Subcutaneous abdominal adipose tissue (tissue), 5 donors: Measurements from ENCODE around the gene ADIPOR2.

Experiments
- H3K27ac ChIP-seq: one replicate; pipeline ENCODE4 v1.7.0; 2013; ENCODE audit warnings: low read depth, mild to moderate bottlenecking, inconsistent platforms, low read length, moderate library complexity
- H3K27me3 ChIP-seq, 5 donors: one replicate each; pipeline ENCODE4 v1.7.0; 2013; ENCODE audit warnings: low read length in 5 of 5, inconsistent platforms in 1 of 5; ENCODE audit not compliant: control insufficient read depth in 5 of 5, insufficient read depth in 4 of 5
- H3K36me3 ChIP-seq, 5 donors: one replicate each; pipeline ENCODE4 v1.7.0; 2013; ENCODE audit warnings: low read length in 5 of 5; ENCODE audit not compliant: control insufficient read depth in 5 of 5, insufficient read depth in 5 of 5
- H3K4me1 ChIP-seq, 5 donors: one replicate each; pipeline ENCODE4 v1.7.0; 2013; ENCODE audit warnings: low read length in 5 of 5, mild to moderate bottlenecking in 3 of 5, moderate library complexity in 1 of 5; ENCODE audit not compliant: control insufficient read depth in 5 of 5, insufficient read depth in 5 of 5
- H3K4me3 ChIP-seq, 5 donors: one replicate each; pipeline ENCODE4 v1.7.0; 2013; ENCODE audit warnings: low read length in 5 of 5, low read depth in 1 of 5
- H3K9ac ChIP-seq, 5 donors: one replicate each; pipeline ENCODE4 v1.7.0; 2013; ENCODE audit warnings: low read length in 5 of 5, mild to moderate bottlenecking in 4 of 5, moderate library complexity in 3 of 5
- H3K9me3 ChIP-seq, 5 donors: one replicate each; pipeline ENCODE4 v1.7.0; 2013; ENCODE audit warnings: low read length in 5 of 5; ENCODE audit not compliant: control insufficient read depth in 5 of 5
- donor health status: healthy.
- donor health status: healthy.
- donor health status: healthy.
- donor health status: healthy.
- donor health status: healthy.

ADIPOR2 gene

GRCh38 chr12:1826867-1827705 lies 136.2 kb downstream of the ADIPOR2 start:
- no peak overlapping the region for H3K4me3 ChIP-seq
- H3K27ac ChIP-seq, result no peak overlapping the region
- H3K36me3 ChIP-seq, result no peaks in the 10 kb centered on the region
- peaks cover 0 to 2% (median 0%) of the 10 kb centered on the region in 5 donors for H3K4me1 ChIP-seq
- H3K9ac ChIP-seq, result no peak overlapping the region
- H3K9me3 ChIP-seq, result no peaks in the 10 kb centered on the region
- peaks cover 19 to 58% (median 48%) of the 10 kb centered on the region in 5 donors for H3K27me3 ChIP-seq

GRCh38 chr12:1827826-1828805 lies 137.2 kb downstream of the ADIPOR2 start:
- H3K4me3 ChIP-seq, result no peak overlapping the region
- no peak overlapping the region for H3K27ac ChIP-seq
- no peaks in the 10 kb centered on the region for H3K9me3 ChIP-seq
- no peaks in the 10 kb centered on the region for H3K36me3 ChIP-seq
- H3K4me1 ChIP-seq, result peaks cover 0 to 2% (median 0%) of the 10 kb centered on the region in 5 donors
- peaks cover 11 to 49% (median 40%) of the 10 kb centered on the region in 5 donors for H3K27me3 ChIP-seq
- no peak overlapping the region for H3K9ac ChIP-seq

GRCh38 chr12:1828856-1829255 lies 138.0 kb downstream of the ADIPOR2 start:
- Histone ChIP-seq H3K4me1 (peaks cover 0 to 2% (median 0%) of the 10 kb centered on the region in 5 donors), H3K9ac (no peak overlapping the region), H3K27me3 (peaks cover 17 to 51% (median 43%) of the 10 kb centered on the region in 5 donors), H3K27ac (no peak overlapping the region), H3K4me3 (no peak overlapping the region), H3K36me3 (no peaks in the 10 kb centered on the region), H3K9me3 (no peaks in the 10 kb centered on the region)

DNA sequence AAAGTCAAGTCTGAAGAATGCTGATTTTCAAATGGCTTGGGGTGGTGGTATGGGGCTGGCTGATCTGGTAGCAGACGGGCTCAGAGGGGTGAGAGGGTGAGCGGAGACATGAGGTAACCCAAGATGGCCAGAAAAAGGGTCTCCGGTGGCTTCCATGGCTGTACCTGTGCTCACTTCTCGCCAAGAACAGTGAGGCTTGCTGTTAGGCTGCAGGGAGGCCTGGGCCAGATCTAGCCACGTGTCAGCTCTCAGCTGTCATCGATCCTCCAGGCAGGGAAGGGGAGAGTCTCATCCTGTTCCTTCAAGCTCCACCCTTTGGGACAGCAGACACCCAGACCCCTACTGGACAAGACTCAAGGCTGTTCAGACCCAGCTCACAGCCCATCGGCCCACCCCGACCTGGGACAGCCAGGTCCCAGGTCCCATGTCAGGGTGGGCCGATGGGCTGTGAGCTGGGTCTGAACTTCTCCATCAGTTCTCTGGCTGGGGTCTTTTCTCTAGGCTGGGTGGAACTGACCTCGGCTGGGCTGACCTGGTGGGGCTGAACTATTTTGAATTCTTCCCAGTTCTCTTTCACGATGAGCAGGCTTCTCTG lies 138.5 kb downstream of the ADIPOR2 start:
- Histone ChIP-seq H3K9ac (no peak overlapping the region), H3K4me1 (peaks cover 0 to 2% (median 0%) of the 10 kb centered on the region in 5 donors), H3K9me3 (no peaks in the 10 kb centered on the region), H3K36me3 (no peaks in the 10 kb centered on the region), H3K27ac (no peak overlapping the region), H3K27me3 (peaks cover 17 to 53% (median 44%) of the 10 kb centered on the region in 5 donors), H3K4me3 (no peak overlapping the region)

DNA sequence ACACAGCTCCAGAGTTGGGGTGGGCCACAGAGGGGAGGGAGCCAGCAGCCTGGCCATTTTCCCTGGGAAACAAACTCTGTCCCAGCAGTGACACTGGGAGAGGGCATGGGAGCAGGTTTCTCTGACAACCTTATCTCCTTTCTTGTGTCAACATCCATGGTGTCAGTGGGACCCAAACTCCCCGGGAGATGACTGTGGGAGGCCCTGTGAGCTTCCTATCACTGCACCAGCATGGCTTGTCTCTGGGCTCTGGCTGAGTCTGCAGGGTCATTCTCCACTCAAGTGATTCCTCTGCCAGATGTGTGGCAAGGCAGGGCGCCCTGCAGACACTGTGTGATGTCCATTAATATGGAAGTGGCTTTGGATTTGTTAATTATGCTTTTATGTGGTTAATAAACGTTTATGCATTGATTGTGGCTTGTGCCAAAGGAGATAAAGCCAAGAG lies 139.6 kb downstream of the ADIPOR2 start:
- Histone ChIP-seq H3K27me3 (peaks cover 17 to 52% (median 46%) of the 10 kb centered on the region in 5 donors), H3K9me3 (no peaks in the 10 kb centered on the region), H3K9ac (no peak overlapping the region), H3K4me3 (no peak overlapping the region), H3K27ac (no peak overlapping the region), H3K4me1 (peaks cover 0 to 2% (median 0%) of the 10 kb centered on the region in 5 donors), H3K36me3 (no peaks in the 10 kb centered on the region)

DNA sequence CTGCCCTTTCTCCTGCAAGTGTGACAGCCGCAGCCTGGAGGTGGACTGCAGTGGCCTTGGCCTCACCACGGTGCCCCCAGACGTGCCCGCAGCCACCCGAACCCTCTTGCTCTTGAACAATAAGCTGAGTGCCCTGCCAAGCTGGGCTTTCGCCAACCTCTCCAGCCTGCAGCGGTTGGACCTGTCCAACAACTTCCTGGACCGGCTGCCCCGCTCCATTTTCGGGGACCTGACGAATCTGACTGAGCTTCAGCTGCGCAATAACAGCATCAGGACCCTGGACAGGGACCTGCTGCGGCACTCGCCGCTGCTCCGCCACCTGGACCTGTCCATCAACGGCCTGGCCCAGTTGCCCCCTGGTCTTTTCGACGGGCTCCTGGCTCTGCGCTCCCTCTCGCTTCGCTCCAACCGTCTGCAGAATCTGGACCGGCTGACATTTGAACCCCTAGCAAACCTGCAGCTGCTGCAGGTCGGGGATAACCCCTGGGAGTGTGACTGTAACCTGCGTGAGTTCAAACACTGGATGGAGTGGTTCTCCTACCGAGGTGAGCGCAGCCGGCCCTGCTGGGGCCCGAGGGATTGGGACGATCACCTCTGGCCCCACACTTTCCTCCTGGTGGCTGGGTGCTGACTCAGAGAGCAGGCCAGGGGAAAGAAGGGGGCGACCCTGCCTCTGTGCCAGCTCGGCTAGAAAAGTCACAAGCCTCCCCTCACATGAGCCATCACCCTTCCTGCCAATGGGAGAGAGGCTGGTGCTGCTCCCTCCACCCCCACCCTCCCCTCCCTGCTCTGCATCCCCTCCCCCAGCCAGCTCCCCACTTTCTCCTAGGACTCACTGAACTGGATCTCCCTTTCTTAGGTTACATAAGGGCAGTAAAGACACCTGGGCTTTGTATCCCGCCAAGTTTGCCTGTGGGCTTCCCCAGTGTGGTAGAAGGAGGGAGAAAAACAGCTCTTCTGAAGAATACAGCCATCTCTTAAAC lies 140.4 kb downstream of the ADIPOR2 start:
- Histone ChIP-seq H3K4me1 (peaks cover 0 to 2% (median 0%) of the 10 kb centered on the region in 5 donors), H3K9ac (no peak overlapping the region), H3K27ac (no peak overlapping the region), H3K4me3 (no peak overlapping the region), H3K27me3 (peaks cover 17 to 50% (median 46%) of the 10 kb centered on the region in 5 donors), H3K9me3 (no peaks in the 10 kb centered on the region), H3K36me3 (no peaks in the 10 kb centered on the region)

- no peak overlapping the region for H3K27ac ChIP-seq
- no peaks in the 10 kb centered on the region for H3K9me3 ChIP-seq
- H3K36me3 ChIP-seq, result no peaks in the 10 kb centered on the region
- H3K9ac ChIP-seq, result no peak overlapping the region
- peaks cover 12 to 44% (median 41%) of the 10 kb centered on the region in 5 donors for H3K27me3 ChIP-seq
- no peak overlapping the region for H3K4me3 ChIP-seq
- H3K4me1 ChIP-seq, result peaks cover 0 to 2% (median 0%) of the 10 kb centered on the region in 5 donors
Observed at GRCh38 chr12:1832801-1833595, 142.1 kb downstream of the ADIPOR2 start.

- no peak overlapping the region for H3K9ac ChIP-seq
- no peak overlapping the region for H3K27ac ChIP-seq
- H3K27me3 ChIP-seq, result peaks cover 12 to 44% (median 36%) of the 10 kb centered on the region in 5 donors
- H3K9me3 ChIP-seq, result no peaks in the 10 kb centered on the region
- H3K4me1 ChIP-seq, result peaks cover 0 to 2% (median 0%) of the 10 kb centered on the region in 5 donors
- no peaks in the 10 kb centered on the region for H3K36me3 ChIP-seq
- H3K4me3 ChIP-seq, result no peak overlapping the region
Observed at GRCh38 chr12:1833596-1834028, 142.7 kb downstream of the ADIPOR2 start.
